Fibroblast of lung (primary cell): ENCODE measurements around the gene NAXD. TPM values are rescaled to one million over a fixed set of nuclear protein-coding genes. Genes with fewer than 3 reads are reported as not detected.
A peak's percentile ranks its signal among the peaks of the same experiment; 100 is the strongest.

Experiments
- DNase-seq, 2 donors: peaks; one replicate each; pipeline versions ENCODE4 v3.0.0 to v3.0.0-alpha.2; 2010; ENCODE audit warnings: low read depth in 2 of 2
- H2AFZ ChIP-seq: 2 replicates; pipeline ENCODE4 v1.5.1; 2012; ENCODE audit warnings: low read length, control low read depth, inconsistent platforms
- H3K27ac ChIP-seq: 2 replicates; pipeline ENCODE4 v1.5.1; 2011; ENCODE audit warnings: low read length, control low read depth; ENCODE audit not compliant: insufficient read depth
- H3K27me3 ChIP-seq: 2 replicates; pipeline ENCODE4 v1.5.1; 2011; ENCODE audit warnings: mild to moderate bottlenecking, low read length; ENCODE audit not compliant: control insufficient read depth, insufficient read depth
- H3K36me3 ChIP-seq: 2 replicates; pipeline ENCODE4 v1.5.1; 2011; ENCODE audit warnings: low read length; ENCODE audit not compliant: control insufficient read depth, insufficient read depth
- H3K4me1 ChIP-seq: 2 replicates; pipeline ENCODE4 v1.5.1; 2011; ENCODE audit warnings: low read length; ENCODE audit not compliant: control insufficient read depth, insufficient read depth; ENCODE audit errors: extremely low read depth
- H3K4me2 ChIP-seq: 2 replicates; pipeline ENCODE4 v1.5.1; 2011; ENCODE audit warnings: low read length, control low read depth; ENCODE audit not compliant: insufficient read depth; ENCODE audit errors: extremely low read depth
- H3K4me3 ChIP-seq, 4 experiments: fragments of 200-600 bp in 1 of 4; sonication (generic) in 1 of 4; replicated peaks in 1 of 4; 2 replicates each; pipeline ENCODE4 v1.5.1; 2011 to 2016; ENCODE audit warnings: low read length in 4 of 4, low read depth in 3 of 4, mild to moderate bottlenecking in 3 of 4, control low read depth in 2 of 4, inconsistent platforms in 1 of 4, mixed read lengths in 1 of 4; ENCODE audit not compliant: insufficient read depth in 1 of 4; ENCODE audit errors: control extremely low read depth in 1 of 4
- H3K79me2 ChIP-seq: 2 replicates; pipeline ENCODE4 v1.5.1; 2012; ENCODE audit warnings: mild to moderate bottlenecking, low read length, inconsistent platforms; ENCODE audit not compliant: control insufficient read depth, insufficient read depth
- H3K9ac ChIP-seq: 2 replicates; pipeline ENCODE4 v1.5.1; 2011; ENCODE audit warnings: mild to moderate bottlenecking, low read length, control low read depth; ENCODE audit not compliant: insufficient read depth
- H3K9me3 ChIP-seq: 2 replicates; pipeline ENCODE4 v1.5.1; 2012; ENCODE audit warnings: low read depth, low read length; ENCODE audit not compliant: control insufficient read depth, insufficient read depth
- H4K20me1 ChIP-seq: 2 replicates; pipeline ENCODE4 v1.5.1; 2011; ENCODE audit warnings: low read length; ENCODE audit not compliant: control insufficient read depth, insufficient read depth; ENCODE audit errors: extremely low read depth
- CTCF ChIP-seq, 2 donors: IDR thresholded peaks in 1 of 2; conservative IDR thresholded peaks in 1 of 2; 1 replicate in 1 of 2; 2 replicates in 1 of 2; pipeline ENCODE4 v1.5.1; 2011 to 2012; ENCODE audit warnings: low read length in 2 of 2, control low read depth in 1 of 2, inconsistent platforms in 1 of 2, low read depth in 1 of 2, mild to moderate bottlenecking in 1 of 2
- EZH2 ChIP-seq: IDR thresholded peaks from 2 replicates; pipeline ENCODE4 v1.5.1; 2012; ENCODE audit warnings: low read length, control low read depth, mild to moderate bottlenecking; ENCODE audit errors: missing control alignments
- polyA plus RNA-seq, 2 donors: library from polyadenylated mRNA; depleted of rRNA in 1 of 2; stranded (reverse) in 1 of 2; unstranded in 1 of 2; fragments of >200 nt; gene quantifications; 2 replicates each; pipeline ENCODE4 v1.2.1, GENCODE V29; 2011 to 2012; ENCODE audit warnings: missing spikeins in 1 of 2
- total RNA-seq: library from RNA; depleted of rRNA; stranded (reverse); fragments of >200 nt; gene quantifications from 2 replicates; pipeline ENCODE4 v1.2.1, GENCODE V29; 2014

The NAXD gene
- total and polyA plus RNA-seq, 2 donors (not counting 1 experiment from before 2014, with no cell fraction given) = 22.4 to 34.0 TPM

GRCh38 chr13:110593430-110594130 lies 21.8 kb upstream of the NAXD start:
- peak; percentile 49 to 73 for DNase-seq
- H3K4me2 ChIP-seq = no peak overlapping the region
- H3K4me1 ChIP-seq = no peaks in the 10 kb centered on the region
- no peaks in the 10 kb centered on the region for H4K20me1 ChIP-seq
- no peaks in the 10 kb centered on the region for H3K27me3 ChIP-seq
- no peak overlapping the region for H3K9ac ChIP-seq
- no peak overlapping the region for H3K4me3 ChIP-seq
- no peaks in the 10 kb centered on the region for H3K36me3 ChIP-seq
- TF ChIP-seq EZH2 (no peak), CTCF (conservative IDR thresholded peaks at IDR 0.05 in 1 of 2, IDR thresholded peaks at IDR 0.05 in 1 of 2; ENCODE audit: low read depth in 1 of 2, low read length in 2 of 2) (peak; percentile 38 to 64)
- no peaks in the 10 kb centered on the region for H3K9me3 ChIP-seq
- H3K27ac ChIP-seq = no peak overlapping the region
- H2AFZ ChIP-seq = no peak overlapping the region
- H3K79me2 ChIP-seq = no peaks in the 10 kb centered on the region

DNA sequence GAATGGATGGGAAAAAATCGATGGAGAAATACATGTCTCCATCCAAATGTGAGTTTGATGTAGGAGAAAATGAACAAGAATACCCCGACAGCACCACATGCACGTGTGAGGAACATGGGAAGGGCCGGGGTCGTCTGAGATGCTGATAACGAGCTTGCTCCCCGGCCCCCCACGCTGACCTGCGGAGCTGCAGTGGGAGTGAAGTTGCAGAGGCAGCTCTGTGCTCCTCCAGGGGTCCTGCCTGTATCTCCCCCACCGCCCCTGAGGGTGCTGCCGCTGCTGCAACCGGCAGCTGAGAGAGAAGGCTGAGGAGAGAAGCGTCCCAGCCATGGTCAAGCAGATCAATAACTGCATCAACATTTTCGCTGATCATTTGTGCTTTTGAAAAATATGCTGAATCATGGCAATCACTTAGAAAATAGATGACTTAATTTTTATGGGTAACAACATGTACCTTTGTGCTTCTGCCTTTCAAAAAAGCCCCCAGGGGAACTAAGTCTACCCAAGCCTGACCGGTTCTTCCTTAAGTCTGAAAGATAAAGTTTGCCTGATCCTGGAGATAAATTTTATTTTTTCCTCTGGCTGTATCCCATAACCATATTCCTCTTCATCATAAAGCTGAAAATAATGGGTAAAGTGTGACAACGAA lies 18.2 kb upstream of the NAXD start:
- Histone ChIP-seq H3K4me3 (no peak overlapping the region), H4K20me1 (no peaks in the 10 kb centered on the region), H3K9ac (no peak overlapping the region), H3K36me3 (no peaks in the 10 kb centered on the region), H3K27ac (no peak overlapping the region), H3K27me3 (no peaks in the 10 kb centered on the region), H2AFZ (no peak overlapping the region), H3K4me2 (no peak overlapping the region), H3K9me3 (no peaks in the 10 kb centered on the region), H3K4me1 (no peaks in the 10 kb centered on the region), H3K79me2 (no peaks in the 10 kb centered on the region)
- no peak for DNase-seq
- no peak for TF ChIP-seq EZH2
- TF ChIP-seq CTCF (conservative IDR thresholded peaks at IDR 0.05 in 1 of 2, IDR thresholded peaks at IDR 0.05 in 1 of 2; ENCODE audit: low read depth in 1 of 2, low read length in 2 of 2) = no peak

- no peak for TF ChIP-seq CTCF (conservative IDR thresholded peaks at IDR 0.05 in 1 of 2, IDR thresholded peaks at IDR 0.05 in 1 of 2; ENCODE audit: low read depth in 1 of 2, low read length in 2 of 2)
- TF ChIP-seq EZH2 = no peak
- H3K9ac ChIP-seq = no peak overlapping the region
- H3K27ac ChIP-seq = no peak overlapping the region
- H3K4me2 ChIP-seq = no peak overlapping the region
- no peaks in the 10 kb centered on the region for H3K4me1 ChIP-seq
- H3K27me3 ChIP-seq = no peaks in the 10 kb centered on the region
- H3K9me3 ChIP-seq = no peaks in the 10 kb centered on the region
- no peak overlapping the region for H3K4me3 ChIP-seq
- H3K36me3 ChIP-seq = no peaks in the 10 kb centered on the region
- DNase-seq = no peak
- H4K20me1 ChIP-seq = no peaks in the 10 kb centered on the region
- H3K79me2 ChIP-seq = no peaks in the 10 kb centered on the region
- H2AFZ ChIP-seq = no peak overlapping the region
These were observed 15.0 kb upstream of the NAXD start for GRCh38 chr13:110600261-110600819.
